GM21526 (cell line): ENCODE results near the gene LRAT.

Source experiments
- ATAC-seq: cut with Tn5 transposase; IDR thresholded peaks from one replicate; pipeline ENCODE4 v1.9.1; 2021; ENCODE audit warnings: moderate library complexity; ENCODE audit not compliant: unreplicated experiment, low FRiP score

LRAT gene

GRCh38 chr4:154757713-154758112, 13.9 kb downstream of the LRAT start:
- ATAC-seq: no peak

- ATAC-seq: no peak
Observed at GRCh38 chr4:154760895-154761294, 17.1 kb downstream of the LRAT start.

GRCh38 chr4:154778264-154778663, 34.5 kb downstream of the LRAT start:
- ATAC-seq: no peak

- ATAC-seq: no peak
Observed at GRCh38 chr4:154779362-154779947, 35.7 kb downstream of the LRAT start.

GRCh38 chr4:154781126-154781982, 37.6 kb downstream of the LRAT start, which contains the start of gene RBM46:
Gene RBM46 (plus strand): TSS chr4:154781272. CDS start chr4:154796753, 15,481 bp downstream.
- no peak for ATAC-seq

- ATAC-seq: no peak
Observed at GRCh38 chr4:154781983-154782293, 38.1 kb downstream of the LRAT start.
